Sciatic nerve (tissue), 2 donors: Measurements from ENCODE around the gene PHYKPL. TPM values are rescaled to one million over a fixed set of nuclear protein-coding genes. Genes with fewer than 3 reads are reported as not detected.
"Not testable (repeated sequence)": the region's sequence is repeated elsewhere in the genome, so short reads cannot be mapped to it uniquely, and the experiment has no call there.

Source experiments
- ATAC-seq: fragments of 200-7000 bp; cut with Tn5 transposase; one replicate; pipeline ENCODE4 v1.9.1; 2020; ENCODE audit warnings: mild to moderate bottlenecking, moderate library complexity
- DNase-seq: peaks from one replicate; pipeline ENCODE4 v3.0.0-alpha.2; 2020; ENCODE audit warnings: low spot score
- intact Hi-C: fragments of 100-400 bp; cut with DNase I; formaldehyde crosslinking; loops from one replicate; pipeline ENCODE4 v1.14.2; 2022
- total RNA-seq: library from RNA; stranded (reverse); fragmentation: NEBNext Ultra II Directional; extraction: Animal tissue kit (Norgen Biotek cat#: 25700); gene quantifications from one replicate; pipeline ENCODE4 v1.2.1, GENCODE V29; 2021
- donor health status: DM: no; HTN: no; CAD: no.
- donor health status: DM: no; HTN: no; CAD: no.

PHYKPL gene
- total RNA-seq, 1 donor from 2014 or later, result 133 TPM

DNA sequence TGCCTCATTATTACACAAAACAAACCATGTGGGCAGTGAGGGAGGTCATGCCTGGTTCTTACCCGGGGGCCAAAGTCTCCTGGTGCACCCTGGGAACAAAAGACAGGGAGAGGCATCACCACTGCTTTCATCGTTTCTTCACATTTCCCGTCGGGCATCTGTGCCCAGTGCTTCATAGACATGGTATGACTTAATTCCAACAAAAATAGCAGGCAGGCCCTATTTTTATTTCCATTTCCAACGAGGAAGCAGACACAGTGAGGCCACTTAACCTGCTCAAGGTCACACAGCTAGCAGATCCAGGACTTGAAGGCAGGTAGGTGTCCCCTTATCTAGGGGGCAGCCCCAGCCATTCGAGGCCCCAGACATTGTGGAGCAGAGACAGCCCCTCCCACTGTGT is 34.6 kb upstream of the PHYKPL start:
- intact Hi-C loops, result no loop called here
- no peak for DNase-seq
- no peak for ATAC-seq

DNA sequence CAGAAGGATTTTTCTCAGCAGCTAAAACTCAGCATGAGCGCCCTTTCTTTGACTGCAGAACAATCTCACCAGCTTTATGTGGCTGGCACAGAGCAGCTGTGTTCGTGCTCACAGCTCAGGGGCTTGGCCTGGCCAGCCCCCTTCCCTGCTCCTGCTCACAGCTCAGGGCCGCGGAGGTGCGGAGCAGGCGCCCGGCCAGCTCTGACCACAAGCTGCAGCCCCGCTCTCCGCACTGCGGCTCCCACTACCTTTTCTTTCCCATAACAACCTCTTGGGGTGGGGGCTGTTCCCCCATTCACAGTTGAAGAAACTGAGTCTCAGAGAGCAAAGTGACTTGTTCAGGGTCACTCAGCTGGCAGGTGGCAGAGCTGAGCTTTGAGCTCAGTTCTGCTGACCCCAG is 34.0 kb upstream of the PHYKPL start:
- no peak for DNase-seq
- intact Hi-C loops, result no loop called here
- ATAC-seq, result no peak

DNA sequence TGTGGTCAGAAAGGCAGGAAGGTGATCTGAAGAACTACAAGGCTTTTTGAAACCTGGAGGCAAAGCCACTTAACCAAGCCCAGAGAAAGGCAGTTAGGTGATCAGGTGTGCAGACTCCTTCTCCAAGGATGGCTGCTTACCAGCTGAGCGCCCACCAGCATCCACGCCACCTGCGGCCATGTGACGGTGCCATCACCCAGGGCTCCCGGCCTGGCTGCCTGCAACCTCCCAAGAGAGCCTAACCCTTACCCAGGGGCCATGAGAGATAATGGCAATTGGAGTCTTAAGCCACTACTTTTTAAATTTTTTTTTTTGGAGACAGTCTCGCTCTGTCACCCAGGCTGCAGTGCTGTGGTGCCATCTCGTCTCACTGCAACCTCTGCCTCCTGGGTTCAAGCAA is 33.1 kb upstream of the PHYKPL start:
- DNase-seq (no peak), ATAC-seq (no peak)
- intact Hi-C loops, result no loop called here

DNA sequence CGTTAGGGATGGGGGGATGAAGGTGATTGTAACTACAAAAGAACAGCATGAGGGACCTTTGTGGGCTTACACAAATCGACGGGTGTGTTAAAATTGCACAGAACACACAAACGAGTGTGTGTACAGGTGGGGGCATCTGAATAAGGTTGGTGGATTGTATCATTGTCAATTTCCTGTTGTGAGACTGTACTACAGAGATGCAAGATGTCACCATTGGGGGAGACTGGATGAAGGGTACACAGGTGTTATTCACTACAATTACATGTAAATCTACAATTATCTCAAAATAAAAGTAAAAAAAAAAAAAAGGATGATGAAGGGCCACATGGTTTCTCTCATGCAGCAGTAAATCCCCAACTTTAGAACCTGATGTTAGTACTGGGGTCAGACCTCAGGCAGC is 31.4 kb upstream of the PHYKPL start:
- intact Hi-C loops, result no loop called here
- ATAC-seq, result no peak

DNA sequence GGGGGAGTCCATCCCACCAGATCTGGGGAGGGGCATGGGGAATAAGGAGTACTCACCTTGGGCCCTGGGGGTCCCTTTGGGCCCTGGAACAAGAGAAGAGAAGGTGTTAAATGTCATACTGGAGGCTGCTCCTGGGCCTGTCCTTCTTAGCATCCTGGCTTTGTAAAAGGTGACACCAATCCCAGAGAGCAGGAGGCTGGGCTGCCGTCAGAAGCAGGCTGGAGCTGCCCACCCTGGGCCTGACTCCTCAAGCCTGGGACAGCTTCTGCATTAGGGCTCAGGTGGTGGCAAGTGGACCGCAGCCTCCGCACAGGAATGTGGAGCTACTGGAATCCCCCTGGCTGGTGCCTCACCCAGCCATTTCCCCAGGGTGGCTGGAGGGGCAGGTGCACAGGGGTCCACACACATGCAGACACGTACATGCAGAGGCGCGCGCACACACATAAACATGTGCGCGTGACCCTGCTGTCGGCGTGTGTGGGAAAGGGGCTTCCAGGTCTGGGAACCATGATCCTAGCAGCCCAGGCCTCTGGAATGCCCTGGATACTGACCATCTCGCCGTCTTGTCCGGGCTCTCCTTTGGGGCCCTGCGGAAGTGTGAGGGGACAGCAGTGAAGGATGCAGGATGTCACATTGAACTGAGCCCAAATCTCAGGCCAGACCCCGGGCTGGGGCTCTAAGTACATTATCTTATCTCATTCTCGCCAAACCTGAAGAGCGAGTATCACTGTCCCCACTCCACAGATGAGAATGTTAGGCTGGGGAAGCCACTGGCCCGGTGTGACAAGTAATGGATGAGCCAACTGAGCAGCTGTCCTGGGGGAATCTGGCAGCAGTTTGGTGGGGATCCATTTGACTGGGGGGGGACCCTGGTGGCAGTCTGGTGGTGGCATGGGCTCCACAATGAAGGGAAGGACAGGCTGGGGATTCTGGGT is 29.3 kb upstream of the PHYKPL start:
- intact Hi-C loops, result no loop called here
- no peak for ATAC-seq
- DNase-seq, result no peak

More for the DNA sequence above, 31.4 kb upstream of the PHYKPL start:
- DNase-seq, result no peak

DNA sequence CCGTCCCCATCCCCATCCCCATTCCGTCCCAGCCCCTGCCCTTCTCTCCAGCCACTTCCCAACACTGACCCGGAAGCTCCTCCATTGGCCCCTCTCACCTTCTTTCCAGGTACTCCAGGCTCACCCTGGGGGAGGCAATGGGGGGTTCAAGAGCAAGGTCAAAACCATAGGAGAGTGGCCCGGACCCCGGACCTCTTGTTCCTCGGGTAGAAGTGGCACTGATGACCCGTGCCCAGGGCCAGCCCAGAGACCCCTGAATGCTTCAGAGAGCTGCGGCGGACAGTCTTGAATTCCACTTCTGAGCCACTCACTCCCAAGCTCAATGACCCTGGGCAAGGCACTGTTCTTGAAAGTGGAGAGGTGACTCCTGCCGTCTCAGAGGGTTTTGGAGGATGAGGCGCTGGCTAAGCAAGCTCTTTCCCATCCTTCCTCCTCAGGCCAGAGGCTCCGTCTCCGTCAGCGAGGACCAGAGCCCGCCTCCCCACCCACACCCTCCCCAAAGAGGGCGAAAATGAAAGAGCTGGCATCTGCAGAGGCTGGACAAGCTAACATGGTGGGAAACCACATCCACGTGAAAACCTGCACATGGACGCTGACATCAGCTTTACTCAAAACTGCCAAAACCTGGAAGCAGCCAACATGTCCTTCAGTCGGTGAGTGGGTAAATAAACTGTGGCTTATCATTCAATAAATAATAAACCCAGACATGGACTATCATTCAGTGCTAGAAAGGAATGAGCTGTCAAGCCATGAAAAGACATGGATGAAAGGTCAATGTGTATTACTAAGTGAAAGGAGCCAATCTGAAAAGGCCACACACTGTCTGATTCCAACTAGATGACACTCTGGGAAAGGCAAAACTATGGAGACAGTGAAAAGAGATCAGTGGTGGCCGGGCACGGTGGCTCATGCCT is 27.3 kb upstream of the PHYKPL start:
- ATAC-seq, result no peak
- intact Hi-C loops, result no loop called here
- no peak for DNase-seq

DNA sequence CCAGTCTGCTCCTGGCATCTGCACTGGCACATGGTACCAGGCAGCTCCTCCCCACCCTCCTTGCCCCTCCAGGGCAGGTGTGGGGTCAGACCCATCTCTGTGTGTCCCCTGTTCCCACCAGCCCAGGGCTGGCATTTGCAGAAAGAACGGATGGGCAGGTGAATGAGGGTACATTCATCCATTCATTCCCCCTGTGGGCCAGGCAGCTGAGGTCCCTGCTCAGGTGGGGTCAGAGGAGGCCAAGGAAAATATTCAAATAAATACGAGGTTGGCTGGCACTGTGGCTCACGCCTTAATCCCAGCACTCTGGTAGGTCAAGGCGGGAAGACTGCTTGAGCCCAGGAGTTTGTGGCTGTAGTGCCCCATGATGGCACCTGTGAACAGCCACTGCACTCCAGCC is 25.0 kb upstream of the PHYKPL start:
- intact Hi-C loops, result no loop called here
- ATAC-seq, result no peak
- no peak for DNase-seq

DNA sequence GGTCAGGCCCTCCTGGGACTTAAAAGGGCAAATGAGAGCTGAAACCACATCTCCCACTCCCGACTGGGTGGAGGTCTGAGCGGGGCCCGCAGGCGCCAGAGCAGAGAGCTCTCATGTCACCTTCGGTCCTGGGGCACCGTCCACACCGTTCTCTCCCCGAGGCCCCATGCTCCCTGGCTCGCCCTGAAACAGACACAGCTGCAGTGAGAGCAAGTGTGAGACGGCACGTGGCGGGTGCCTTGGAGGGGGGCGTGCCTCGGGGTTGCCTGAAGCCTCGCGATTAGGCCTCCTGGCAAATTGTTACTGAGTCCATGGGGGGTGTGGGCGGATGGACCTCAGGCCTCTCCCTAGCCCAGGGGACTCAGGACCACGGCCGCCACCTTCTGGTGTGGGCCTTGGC is 24.1 kb upstream of the PHYKPL start:
- intact Hi-C loops, result no loop called here
- peak; percentile 10 for ATAC-seq
- DNase-seq, result no peak

DNA sequence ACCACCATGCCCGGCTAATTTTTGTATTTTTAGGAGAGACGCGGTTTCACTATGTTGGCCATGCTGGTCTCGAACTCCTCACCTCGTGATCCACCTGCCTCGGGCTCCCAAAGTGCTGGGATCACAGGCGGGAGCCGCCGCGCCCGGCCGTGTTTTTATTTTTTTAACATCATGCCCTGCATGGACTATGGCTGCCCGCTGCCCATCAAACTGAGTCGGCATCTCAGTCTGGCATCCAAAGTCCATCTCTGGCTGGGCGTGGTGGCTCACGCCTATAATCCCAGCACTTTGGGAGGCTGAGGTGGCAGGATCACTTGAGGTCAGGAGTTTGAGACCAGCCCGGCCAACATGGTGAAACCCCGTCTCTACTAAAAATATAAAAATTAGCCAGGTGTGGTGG is 21.0 kb upstream of the PHYKPL start:
- DNase-seq, ATAC-seq, intact Hi-C loops: not testable (repeated sequence)

DNA sequence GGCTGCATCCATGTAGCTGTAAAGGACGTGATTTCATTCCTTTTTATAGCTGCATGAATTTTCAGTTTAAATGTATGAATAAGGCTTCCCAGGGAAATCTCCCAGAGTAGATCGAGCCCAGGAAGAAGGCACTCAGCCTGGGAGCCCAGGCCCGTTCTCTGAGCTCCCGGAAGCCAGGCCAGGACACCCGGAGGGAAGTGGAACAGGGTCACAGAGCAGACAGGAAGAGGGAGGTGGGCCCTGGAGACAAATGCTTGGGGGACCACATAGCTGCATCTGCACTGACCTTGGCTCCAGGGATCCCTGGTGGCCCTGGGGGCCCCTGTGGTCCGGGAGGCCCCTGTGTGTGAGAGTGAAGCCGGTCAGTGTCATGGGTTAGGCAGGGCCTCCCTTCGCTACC is 19.7 kb upstream of the PHYKPL start:
- ATAC-seq, result no peak
- no peak for DNase-seq
- intact Hi-C loops, result no loop called here

DNA sequence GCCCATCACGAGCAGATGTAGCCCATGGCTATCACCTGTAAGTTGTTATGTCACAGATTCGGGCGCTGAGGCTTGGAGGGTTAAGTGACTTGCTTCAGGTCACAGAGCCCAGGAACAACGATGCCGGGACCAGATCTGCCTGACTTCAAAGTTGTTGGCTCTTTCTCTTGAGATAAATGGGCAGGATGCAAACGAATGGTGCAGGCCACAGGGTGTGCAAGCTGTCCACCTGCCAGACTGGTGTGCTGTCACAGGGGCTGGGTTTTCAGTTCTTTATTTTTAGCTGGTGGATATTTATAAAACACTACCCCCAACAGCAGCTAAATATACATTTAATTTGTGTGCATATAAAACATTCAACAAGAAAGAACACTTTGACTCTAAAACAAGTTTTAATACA is 17.7 kb upstream of the PHYKPL start:
- no peak for ATAC-seq

DNA sequence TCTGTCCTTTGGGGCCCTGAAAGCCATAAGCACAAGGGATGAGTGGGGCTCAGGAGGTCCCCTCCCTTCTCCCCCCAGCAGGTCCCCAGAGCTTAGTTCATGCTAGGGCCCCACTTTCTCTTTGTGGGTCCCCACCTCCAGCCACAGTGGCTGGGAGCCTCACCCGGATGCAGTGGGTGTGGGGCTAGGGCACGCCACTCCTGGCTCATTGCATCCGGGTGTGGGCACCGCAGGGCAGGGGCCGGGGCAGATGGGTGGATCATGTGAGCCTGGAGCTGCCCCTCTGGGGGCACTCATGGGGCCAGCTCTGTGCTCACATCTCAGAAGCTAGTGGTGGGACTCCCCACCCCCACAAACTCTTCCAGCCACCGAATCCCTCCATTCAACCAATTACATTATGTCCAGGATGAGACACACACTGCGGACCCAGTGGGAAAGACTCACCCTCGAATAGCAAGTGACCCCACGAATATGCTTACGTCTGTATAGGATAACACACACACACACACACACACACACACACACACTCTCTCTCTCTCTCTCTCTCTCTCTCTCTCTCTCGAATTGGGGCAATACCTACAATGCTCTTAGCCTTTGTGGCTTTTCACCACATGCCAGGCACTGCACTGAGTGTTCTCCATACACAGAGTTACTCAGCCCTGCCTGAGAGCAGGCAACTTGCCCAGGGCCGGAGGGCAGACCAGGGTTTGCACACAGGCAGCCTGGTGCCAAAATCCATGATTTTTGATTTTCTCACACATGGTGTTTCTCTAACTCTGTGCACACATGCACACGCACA is 16.8 kb upstream of the PHYKPL start:
- intact Hi-C loops, result no loop called here
- DNase-seq (no peak), ATAC-seq (peak; percentile 29)

More for the DNA sequence above, 17.7 kb upstream of the PHYKPL start:
- no peak for DNase-seq
- intact Hi-C loops, result no loop called here

DNA sequence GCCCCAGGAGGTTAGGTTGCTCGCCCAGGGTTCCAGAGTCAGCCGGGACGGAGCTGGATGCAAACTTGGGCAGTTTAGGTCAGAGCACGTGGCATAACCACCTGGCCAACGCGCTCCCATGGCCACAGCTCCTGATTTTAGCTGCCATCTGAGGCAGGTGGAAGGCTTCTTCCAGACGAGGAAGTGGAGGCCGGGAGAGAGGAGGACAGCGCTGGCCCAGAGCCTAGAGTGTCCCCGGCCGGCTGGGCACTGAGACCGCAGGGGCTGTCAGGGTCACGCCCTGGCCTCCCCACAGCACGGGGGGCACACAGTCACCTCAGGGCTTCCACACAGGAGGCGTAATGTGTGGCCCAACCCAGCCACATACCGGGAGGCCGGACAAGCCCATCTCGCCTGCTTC is 16.1 kb upstream of the PHYKPL start:
- intact Hi-C loops, result no loop called here
- no peak for DNase-seq
- no peak for ATAC-seq

DNA sequence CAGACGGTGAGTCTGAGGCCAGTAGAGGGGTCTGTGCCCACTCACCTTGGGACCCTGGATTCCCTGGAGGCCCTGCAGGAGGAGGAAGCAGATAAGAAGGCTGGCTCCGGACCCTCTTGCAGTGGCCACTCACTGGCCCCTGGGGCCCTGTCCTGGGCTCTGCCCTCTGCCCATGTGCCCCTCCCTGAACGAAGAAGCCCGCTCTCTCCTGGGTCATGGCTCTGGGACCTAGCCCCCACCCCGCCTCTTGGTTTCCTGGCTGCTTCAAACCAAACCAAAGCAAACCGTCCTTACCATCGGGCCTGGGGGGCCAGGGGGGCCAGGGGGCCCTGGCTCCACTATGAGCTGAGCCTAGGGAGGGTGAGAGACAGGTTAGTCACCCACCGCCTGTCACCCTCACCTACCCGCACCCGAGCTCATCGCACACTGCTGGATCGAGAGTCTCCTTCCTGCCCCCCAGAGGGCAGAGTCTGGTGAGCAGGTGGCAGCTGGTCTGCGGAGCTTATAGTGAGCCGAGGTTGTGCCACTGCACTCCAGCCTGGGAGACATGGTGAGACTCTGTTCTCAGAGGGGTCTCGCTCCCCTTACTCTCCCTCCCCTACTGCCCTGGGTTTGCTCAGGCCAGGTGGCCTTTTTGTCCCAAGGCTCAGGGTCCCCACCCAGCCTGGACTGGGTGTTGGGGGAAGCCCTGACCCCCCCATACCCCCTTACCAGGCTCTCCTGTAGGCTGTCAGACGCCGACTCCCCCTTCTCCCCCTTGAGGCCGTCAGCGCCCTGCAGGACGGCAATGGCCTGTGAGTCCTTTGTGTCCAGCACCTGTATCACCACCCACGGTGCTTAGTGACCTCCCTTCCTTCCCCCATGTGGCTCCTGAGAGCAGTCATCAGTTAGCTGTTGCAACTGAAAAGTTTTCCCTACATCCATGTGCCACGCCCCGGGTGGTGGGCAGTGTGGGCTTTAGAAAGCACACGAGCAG is 15.2 kb upstream of the PHYKPL start:
- intact Hi-C loops, result no loop called here
- ATAC-seq, result peak; percentile 20

DNA sequence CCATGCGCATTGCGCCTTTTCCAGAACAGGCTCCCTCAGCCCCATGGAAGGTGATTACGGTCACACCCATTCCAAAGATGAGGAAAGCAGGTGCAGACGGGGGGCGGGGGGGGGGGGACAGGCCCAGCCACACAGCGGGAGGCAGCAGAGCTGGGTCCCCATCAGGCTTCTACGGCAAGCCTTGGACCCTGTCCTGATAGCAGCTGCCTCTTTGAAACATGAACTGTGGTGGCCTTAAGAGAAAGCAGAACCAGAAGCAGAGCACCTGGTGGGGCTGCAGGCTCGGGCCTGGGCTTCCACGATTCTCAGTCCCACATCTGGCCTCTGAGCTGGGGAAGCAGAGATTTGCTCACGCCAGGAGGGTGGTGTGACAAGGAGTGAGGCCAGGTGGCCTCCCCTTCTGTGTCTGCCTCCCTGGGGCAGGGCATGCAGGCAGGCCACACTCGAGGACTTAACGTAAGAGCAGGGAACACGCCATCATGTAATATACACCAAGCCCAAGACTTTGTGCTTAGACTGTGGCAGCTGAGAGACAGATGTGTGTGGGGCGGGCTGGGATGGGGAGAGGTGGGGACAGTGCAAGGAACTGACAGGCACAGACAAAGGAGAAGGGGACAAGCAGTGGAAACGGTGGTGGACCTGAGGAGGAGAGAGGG is 14.2 kb upstream of the PHYKPL start:
- intact Hi-C loops, result no loop called here
- DNase-seq (no peak), ATAC-seq (no peak)

More for the DNA sequence above, 15.2 kb upstream of the PHYKPL start:
- no peak for DNase-seq

DNA sequence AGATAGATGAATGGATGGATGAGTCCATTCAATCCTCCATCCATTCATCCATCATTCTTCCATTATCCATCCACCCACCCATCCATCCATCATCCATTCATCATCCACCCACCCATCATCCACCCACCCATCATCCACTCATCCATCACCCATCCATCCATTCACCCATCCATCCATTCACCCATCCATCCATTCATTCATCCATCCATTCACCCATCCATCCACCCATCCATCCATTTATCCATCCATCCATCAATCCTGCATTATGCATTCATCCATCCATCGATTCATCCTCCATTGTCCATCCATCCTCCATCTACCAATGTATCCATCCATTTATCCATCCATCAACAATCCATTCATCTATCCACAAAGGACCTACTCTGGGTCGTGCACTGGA is 12.8 kb upstream of the PHYKPL start:
- intact Hi-C loops, result no loop called here
- ATAC-seq (no peak), DNase-seq (no peak)

DNA sequence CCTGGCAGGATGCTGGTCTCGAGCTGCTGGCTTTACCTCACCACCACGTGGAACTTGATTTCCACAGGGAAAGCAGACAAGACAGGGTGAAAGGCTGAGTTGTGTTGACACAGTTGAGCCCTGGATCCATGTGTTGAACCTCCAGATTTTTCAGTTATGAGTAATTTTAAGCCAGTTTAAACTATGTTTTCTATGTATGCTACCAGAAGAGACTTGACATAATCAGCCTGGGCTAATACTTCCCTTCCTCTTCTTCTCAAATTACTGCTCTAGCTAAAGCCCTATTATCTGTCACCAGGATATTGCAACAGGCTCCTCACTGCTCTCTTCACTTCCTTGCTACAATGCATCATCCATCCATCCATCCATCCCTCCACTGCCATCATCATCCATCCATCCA is 12.0 kb upstream of the PHYKPL start:
- intact Hi-C loops, result no loop called here
- ATAC-seq (no peak), DNase-seq (no peak)

DNA sequence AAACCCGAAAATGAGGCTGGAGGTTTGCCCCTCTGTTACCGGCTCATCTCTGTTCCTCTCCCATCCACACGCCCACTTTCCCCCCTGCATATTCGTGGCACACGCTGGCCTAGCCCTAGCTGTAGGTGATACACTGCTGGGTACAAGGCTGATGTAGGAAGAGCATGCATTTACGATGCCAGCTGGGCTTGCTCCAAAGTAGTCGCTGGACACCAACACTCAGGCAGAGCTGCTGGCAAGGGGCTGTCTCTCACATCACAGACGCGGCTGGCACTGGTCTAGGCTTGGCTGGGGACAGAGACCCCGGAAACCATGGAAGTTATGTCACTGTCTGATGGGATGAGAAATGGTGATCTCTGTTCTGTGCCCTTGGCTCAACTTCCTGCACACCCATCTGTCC is 9.8 kb upstream of the PHYKPL start:
- no peak for DNase-seq
- intact Hi-C loops, result no loop called here
- ATAC-seq, result no peak
